Suprapubic skin (tissue), 4 donors: ENCODE measurements around the gene GLYATL3.

Experiments used
- CTCF ChIP-seq, 2 donors: fragments of 200-600 bp in 1 of 2; fragments of 450-650 bp in 1 of 2; sonication (generic) in 1 of 2; IDR thresholded peaks; one replicate each; pipeline ENCODE4 v1.5.1; 2016 to 2019; ENCODE audit warnings: antibody characterized with exemption in 2 of 2, mild to moderate bottlenecking in 1 of 2, moderate library complexity in 1 of 2
- EP300 ChIP-seq: sonication (generic); formaldehyde crosslinking; IDR thresholded peaks from one replicate; pipeline ENCODE4 v1.6.1; 2017; ENCODE audit warnings: antibody characterized with exemption
- POLR2A ChIP-seq, 2 donors: fragments of 450-650 bp; IDR thresholded peaks; one replicate each; pipeline ENCODE4 v1.6.1; 2017; ENCODE audit warnings: antibody characterized with exemption in 2 of 2, mild to moderate bottlenecking in 2 of 2, moderate library complexity in 2 of 2
- POLR2AphosphoS5 ChIP-seq, 3 donors: sonication (generic); formaldehyde crosslinking; IDR thresholded peaks; one replicate each; pipeline ENCODE4 v1.6.1; 2017; ENCODE audit warnings: antibody characterized with exemption in 3 of 3

GRCh38 chr6:49515485-49516146, 15.9 kb downstream of the GLYATL3 start:
- TF ChIP-seq POLR2AphosphoS5 (IDR thresholded peaks at IDR 0.05), result no peak
- no peak for TF ChIP-seq CTCF (IDR thresholded peaks at IDR 0.05)
- TF ChIP-seq POLR2A (IDR thresholded peaks at IDR 0.05), result no peak
- no peak for TF ChIP-seq EP300
